K562 (cell line): ENCODE results near the gene FBXL12. TPM values are rescaled to one million over a fixed set of nuclear protein-coding genes. Genes with fewer than 3 reads are reported as not detected.

Experiments
- ATAC-seq: fragments of 200-7000 bp; cut with Tn5 transposase; 3 replicates; pipeline ENCODE4 v1.9.1; 2020; ENCODE audit warnings: moderate library complexity
- BruUV-seq: library from RNA; stranded (reverse); fragments of 400-500 nt; replicated peaks from 2 replicates; lab custom pipeline; 2021; lab: Mats Ljungman, UMichigan
- CTCF ChIA-PET: fragments of 300-600 bp; formaldehyde crosslinking; extraction: SDS; loops from one replicate; lab custom pipeline; 2021; ENCODE audit warnings: low intra/inter-chr PET ratio; lab: Yijun Ruan, JAX
- POLR2A ChIA-PET: fragments of 300-600, 350-650 bp; sonication (Branson Sonifier 250); formaldehyde crosslinking; extraction: SDS; loops from one replicate; lab custom pipeline; 2021; ENCODE audit warnings: antibody characterized with exemption, inconsistent platforms; lab: Yijun Ruan, JAX
- DNase-seq, 4 experiments: peaks; one replicate each; pipeline versions ENCODE4 v3.0.0 to v3.0.0-alpha.2; 2011 to 2018; ENCODE audit warnings: low spot score in 3 of 4, mixed read lengths in 3 of 4; ENCODE audit errors: extremely low read depth in 1 of 4
- FAIRE-seq: peaks from 2 replicates; lab custom pipeline; 2011; peaks lifted over from hg19 to GRCh38; lab: Jason Lieb, UNC
- H2AFZ ChIP-seq: 2 replicates; pipeline ENCODE4 v1.6.0; 2011; ENCODE audit warnings: low read depth, low read length, control low read depth, inconsistent platforms
- H3K27ac ChIP-seq: fragments of 200-600 bp; 3 replicates; pipeline ENCODE4 v1.8.0; 2011; ENCODE audit warnings: low read depth, mild to moderate bottlenecking, control low read depth, inconsistent platforms, low read length, moderate library complexity, mixed read lengths; ENCODE audit errors: extremely low read depth
- H3K27me3 ChIP-seq, 2 experiments: fragments of 300-600 bp in 1 of 2; 2 replicates in 1 of 2; 3 replicates in 1 of 2; pipeline versions ENCODE4 v1.6.0 to v1.8.0; 2011; ENCODE audit warnings: inconsistent platforms in 2 of 2, low read length in 2 of 2, mild to moderate bottlenecking in 1 of 2, mixed read lengths in 1 of 2, moderate library complexity in 1 of 2; ENCODE audit not compliant: control insufficient read depth in 2 of 2, insufficient read depth in 2 of 2
- H3K36me3 ChIP-seq: fragments of 300-600 bp; 3 replicates; pipeline ENCODE4 v1.8.0; 2011; ENCODE audit warnings: mild to moderate bottlenecking, low read length, inconsistent platforms; ENCODE audit not compliant: control insufficient read depth, insufficient read depth
- H3K4me1 ChIP-seq, 2 experiments: fragments of 200-600 bp in 1 of 2; replicated peaks in 1 of 2; 2 replicates in 1 of 2; 3 replicates in 1 of 2; pipeline versions ENCODE4 v1.5.1 to v1.8.0; 2011; ENCODE audit warnings: inconsistent platforms in 2 of 2, low read length in 2 of 2, mild to moderate bottlenecking in 1 of 2, mixed read lengths in 1 of 2, moderate library complexity in 1 of 2; ENCODE audit not compliant: control insufficient read depth in 2 of 2, insufficient read depth in 2 of 2
- H3K4me2 ChIP-seq: 2 replicates; pipeline ENCODE4 v1.6.1; 2011; ENCODE audit warnings: low read length, control low read depth, inconsistent platforms, mixed read lengths; ENCODE audit not compliant: insufficient read depth
- H3K4me3 ChIP-seq: fragments of 200-600 bp; sonication (generic), shearing (Covaris generic); 2 replicates; pipeline ENCODE4 v1.5.1; 2016; ENCODE audit warnings: control low read depth, inconsistent platforms
- H3K79me2 ChIP-seq: fragments of 200-600 bp; 3 replicates; pipeline ENCODE4 v1.8.0; 2011; ENCODE audit warnings: low read length, inconsistent platforms; ENCODE audit not compliant: control insufficient read depth, insufficient read depth
- H3K9ac ChIP-seq, 2 experiments: 2 replicates each; pipeline versions ENCODE4 v1.6.0 to v1.6.1; 2011; ENCODE audit warnings: low read depth in 2 of 2, low read length in 2 of 2, control low read depth in 1 of 2, inconsistent platforms in 1 of 2, mild to moderate bottlenecking in 1 of 2, mixed read lengths in 1 of 2; ENCODE audit not compliant: insufficient read depth in 1 of 2
- H3K9me1 ChIP-seq: one replicate; pipeline ENCODE4 v1.6.0; 2011; ENCODE audit warnings: inconsistent platforms, mild to moderate bottlenecking, low read length, moderate library complexity; ENCODE audit not compliant: control insufficient read depth, insufficient read depth
- H3K9me3 ChIP-seq: replicated peaks from 2 replicates; pipeline ENCODE4 v1.5.1; 2011; ENCODE audit warnings: low read depth, low read length, inconsistent platforms; ENCODE audit not compliant: control insufficient read depth, insufficient read depth
- H4K20me1 ChIP-seq: replicated peaks from 2 replicates; pipeline ENCODE4 v1.6.1; 2011; ENCODE audit warnings: low read length, inconsistent platforms, mixed read lengths; ENCODE audit not compliant: control insufficient read depth, insufficient read depth
- POLR2G ChIP-seq: fragments of 200-400 bp; formaldehyde crosslinking; IDR thresholded peaks from 2 replicates; pipeline ENCODE4 v1.6.1; 2017; ENCODE audit warnings: low read depth, mild to moderate bottlenecking, antibody characterized with exemption, low read length, moderate library complexity
- RFX1 ChIP-seq: fragments of 450-650 bp; IDR thresholded peaks from 2 replicates; pipeline ENCODE4 v1.6.1; 2016; ENCODE audit warnings: mild to moderate bottlenecking, moderate library complexity
- WGBS: fragments of 100-300 bp; shearing (Covaris generic); methylation state at CpG from one replicate; pipeline ENCODE4 v1.1.6; 2016; ENCODE audit warnings: low coverage, mixed read lengths; ENCODE audit not compliant: insufficient coverage; ENCODE audit errors: missing lambda C conversion rate; 5-methylcytosine and 5-hydroxymethylcytosine counted together
- in situ Hi-C: fragments of 300-500 bp; cut with MboI; formaldehyde crosslinking; loops from 4 replicates; pipeline ENCODE4 v1.15.0; 2018; ENCODE audit warnings: inconsistent platforms, mixed read lengths
- intact Hi-C: fragments of 100-400 bp; cut with micrococcal nuclease; formaldehyde crosslinking; loops from 2 replicates; pipeline ENCODE4 v1.14.2; 2022
- polyA plus RNA-seq, 8 experiments: library from polyadenylated mRNA; depleted of rRNA in 4 of 8; stranded (reverse) in 5 of 8; unstranded in 3 of 8; fragments of >200 nt; fragmentation: Nextera tagmentation in 2 of 8; fragmentation: Illumina TruSeq in 1 of 8; extraction: Ambion mirVana in 2 of 8; extraction: Trizol in 1 of 8; gene quantifications; 2 replicates each; pipeline versions ENCODE4 v1.2.1 to v1.2.3, GENCODE V29; 2011 to 2014; ENCODE audit warnings: inconsistent platforms in 1 of 8, missing spikeins in 1 of 8
- total RNA-seq, 7 experiments: library from RNA; depleted of rRNA in 6 of 7; stranded (reverse); fragments of >200 nt in 6 of 7; fragmentation: Illumina TruSeq in 2 of 7; extraction: Trizol in 2 of 7; gene quantifications; 2 replicates each; pipeline versions ENCODE4 v1.2.1 to v1.2.3, GENCODE V29; 2011 to 2021; ENCODE audit warnings: low replicate concordance in 1 of 7
- TF ChIP-seq, protein P1 (sequence below): sonication (generic); formaldehyde crosslinking; IDR thresholded peaks from 2 replicates; pipeline ENCODE4 v1.8.0; 2022; ENCODE audit warnings: missing genetic modification reagents, mild to moderate bottlenecking, borderline replicate concordance

The FBXL12 gene
- total and polyA plus RNA-seq, 9 of the 15 experiments (the other 6 are each of a cell fraction or from before 2014, with no cell fraction given), result 2.7 to 40.5 (median 26.5) TPM

DNA sequence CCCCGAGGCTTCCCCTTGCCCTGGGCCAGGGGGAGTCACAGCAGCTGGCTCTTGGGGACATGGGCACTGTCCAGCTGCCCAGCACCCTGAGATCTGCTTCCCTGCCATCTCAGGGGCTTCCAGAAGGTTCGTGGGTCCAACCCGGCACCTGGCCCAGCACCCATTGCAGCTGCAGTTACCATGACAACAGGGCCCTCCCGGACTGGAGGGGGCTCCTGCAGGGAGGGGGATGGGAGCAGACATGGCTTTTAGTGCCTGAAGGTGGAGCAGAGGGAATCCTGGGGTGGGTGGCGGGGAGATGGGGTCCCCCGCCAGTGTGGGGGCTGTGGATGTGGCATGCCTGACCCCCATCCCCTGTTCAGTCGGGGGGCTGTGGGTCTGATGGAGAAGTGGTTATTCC is 30.9 kb upstream of the FBXL12 start:
- Histone ChIP-seq H3K4me1 (peaks cover 0 to 35% of the 10 kb centered on the region in 2 experiments; a peak in 3 of 5 replicates), H3K27me3 (no peaks in the 10 kb centered on the region), H3K9ac (no peak overlapping the region), H3K9me1 (peaks cover 7% of the 10 kb centered on the region), H2AFZ (no peak overlapping the region), H4K20me1 (peaks cover 10% of the 10 kb centered on the region), H3K9me3 (no peaks in the 10 kb centered on the region), H3K27ac (no peak overlapping the region), H3K4me3 (no peak overlapping the region), H3K79me2 (no peaks in the 10 kb centered on the region), H3K4me2 (no peak overlapping the region), H3K36me3 (peaks cover 38% of the 10 kb centered on the region; the same call in 2 of the 3 replicates)
- in situ Hi-C loops (no loop called here), intact Hi-C loops (no loop called here)
- ChIA-PET POLR2A (interaction anchor here (0.6 to 0.9 kb wide), 2 partner anchors 11 to 18 kb away, joined by 3 read pairs; no protein-coding TSS in a partner anchor), CTCF (no interaction called here)
- peak; percentile 84 for TF ChIP-seq RFX1
- peak; percentile 30; the same call in 1 of the 2 replicates for TF ChIP-seq POLR2G
- TF ChIP-seq, protein P1, sequence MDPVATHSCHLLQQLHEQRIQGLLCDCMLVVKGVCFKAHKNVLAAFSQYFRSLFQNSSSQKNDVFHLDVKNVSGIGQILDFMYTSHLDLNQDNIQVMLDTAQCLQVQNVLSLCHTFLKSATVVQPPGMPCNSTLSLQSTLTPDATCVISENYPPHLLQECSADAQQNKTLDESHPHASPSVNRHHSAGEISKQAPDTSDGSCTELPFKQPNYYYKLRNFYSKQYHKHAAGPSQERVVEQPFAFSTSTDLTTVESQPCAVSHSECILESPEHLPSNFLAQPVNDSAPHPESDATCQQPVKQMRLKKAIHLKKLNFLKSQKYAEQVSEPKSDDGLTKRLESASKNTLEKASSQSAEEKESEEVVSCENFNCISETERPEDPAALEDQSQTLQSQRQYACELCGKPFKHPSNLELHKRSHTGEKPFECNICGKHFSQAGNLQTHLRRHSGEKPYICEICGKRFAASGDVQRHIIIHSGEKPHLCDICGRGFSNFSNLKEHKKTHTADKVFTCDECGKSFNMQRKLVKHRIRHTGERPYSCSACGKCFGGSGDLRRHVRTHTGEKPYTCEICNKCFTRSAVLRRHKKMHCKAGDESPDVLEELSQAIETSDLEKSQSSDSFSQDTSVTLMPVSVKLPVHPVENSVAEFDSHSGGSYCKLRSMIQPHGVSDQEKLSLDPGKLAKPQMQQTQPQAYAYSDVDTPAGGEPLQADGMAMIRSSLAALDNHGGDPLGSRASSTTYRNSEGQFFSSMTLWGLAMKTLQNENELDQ (CRISPR knock-in tag), result no peak
- no TSS peak for BruUV-seq
- ATAC-seq, result no peak
- FAIRE-seq, result no peak
- DNase-seq, result no peak
- whole genome bisulfite sequencing, result 88% methylated on average over 3 of the region's 7 CpGs
